K562 treated with DMSO at 1 percent for 4 hours (cell line): ENCODE measurements around the gene PTPN4. TPM values are rescaled to one million over a fixed set of nuclear protein-coding genes. Genes with fewer than 3 reads are reported as not detected.

ENCODE experiments used
- total RNA-seq: library from RNA; unstranded; fragments of 300-600 nt; gene quantifications from 2 replicates; pipeline ENCODE4 v1.2.3, GENCODE V29; 2022; ENCODE audit not compliant: insufficient read depth

PTPN4 gene
- 6.5 and 12.6 TPM in 2 replicates for total RNA-seq

GRCh38 chr2:119759451-119760236 is at the start of gene PTPN4:
PTPN4 (plus strand) TSS chr2:119759922; CDS start chr2:119809854, 49,932 bp downstream.

DNA sequence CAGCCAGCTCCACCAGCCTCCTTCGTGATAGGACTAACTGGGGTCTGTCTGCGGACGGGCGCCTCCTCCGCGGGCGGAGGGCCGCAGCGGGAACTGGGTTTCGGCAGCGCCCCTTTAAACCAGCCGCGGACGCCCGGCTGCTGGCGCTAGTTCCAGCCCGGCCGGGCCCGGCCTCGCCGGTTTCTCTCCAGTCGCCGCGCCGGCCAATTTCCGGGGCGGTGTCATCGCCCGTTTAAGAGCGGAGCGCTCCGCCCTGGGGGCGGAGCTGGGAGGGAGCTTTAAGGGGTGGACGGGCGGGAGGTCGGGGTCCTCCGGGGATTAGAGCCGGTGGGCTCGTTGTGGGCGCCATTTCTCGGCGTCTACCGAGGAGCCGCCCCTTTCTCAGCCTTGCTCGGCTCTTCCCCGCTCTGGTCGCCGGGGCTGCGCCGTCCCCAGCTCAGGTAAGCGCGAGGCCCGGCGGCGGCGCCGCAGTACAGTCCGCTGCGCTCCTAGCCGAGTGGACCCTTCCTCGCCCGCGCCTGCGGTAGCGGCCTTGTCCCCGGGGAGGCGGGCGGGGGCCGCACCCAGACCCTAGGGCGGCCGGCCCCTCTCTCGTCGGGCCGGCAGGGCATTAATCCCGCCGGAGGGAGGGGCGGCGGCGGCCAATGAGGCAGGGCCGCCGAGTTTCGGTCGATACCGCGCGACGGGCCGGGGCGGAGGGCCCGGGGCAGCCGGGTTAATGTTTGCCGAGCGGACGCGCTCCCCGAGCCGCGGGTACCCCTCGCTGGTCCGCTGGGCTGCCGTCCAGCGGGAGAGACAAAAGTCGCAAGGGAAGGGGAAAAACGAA is 253.3 kb downstream of the PTPN4 start, which contains the start of gene EPB41L5:
Gene EPB41L5, plus strand, starts transcription at position 307 of the 826 bp plus-strand sequence. CDS start 6,008 bp downstream, outside the sequence.

Other genes starting within 250 kb of the PTPN4 start
- not detected in 2 replicates for gene SCTR, start 235.4 kb upstream of the PTPN4 start, total RNA-seq
- not detected in 2 replicates for gene CFAP221, start 215.5 kb upstream of the PTPN4 start, total RNA-seq
- gene TMEM177, start 80.7 kb upstream of the PTPN4 start, total RNA-seq, result 6.8 and 9.7 TPM in 2 replicates